GM12872 (cell line): Measurements from ENCODE around the gene NR3C1.

Source experiments
- TF ChIP-seq, protein P1 (sequence below): IDR thresholded peaks from 3 replicates; pipeline ENCODE4 v1.5.1; 2011; ENCODE audit warnings: low read depth, mild to moderate bottlenecking, low read length, moderate library complexity; ENCODE audit not compliant: insufficient read depth

Gene NR3C1

DNA sequence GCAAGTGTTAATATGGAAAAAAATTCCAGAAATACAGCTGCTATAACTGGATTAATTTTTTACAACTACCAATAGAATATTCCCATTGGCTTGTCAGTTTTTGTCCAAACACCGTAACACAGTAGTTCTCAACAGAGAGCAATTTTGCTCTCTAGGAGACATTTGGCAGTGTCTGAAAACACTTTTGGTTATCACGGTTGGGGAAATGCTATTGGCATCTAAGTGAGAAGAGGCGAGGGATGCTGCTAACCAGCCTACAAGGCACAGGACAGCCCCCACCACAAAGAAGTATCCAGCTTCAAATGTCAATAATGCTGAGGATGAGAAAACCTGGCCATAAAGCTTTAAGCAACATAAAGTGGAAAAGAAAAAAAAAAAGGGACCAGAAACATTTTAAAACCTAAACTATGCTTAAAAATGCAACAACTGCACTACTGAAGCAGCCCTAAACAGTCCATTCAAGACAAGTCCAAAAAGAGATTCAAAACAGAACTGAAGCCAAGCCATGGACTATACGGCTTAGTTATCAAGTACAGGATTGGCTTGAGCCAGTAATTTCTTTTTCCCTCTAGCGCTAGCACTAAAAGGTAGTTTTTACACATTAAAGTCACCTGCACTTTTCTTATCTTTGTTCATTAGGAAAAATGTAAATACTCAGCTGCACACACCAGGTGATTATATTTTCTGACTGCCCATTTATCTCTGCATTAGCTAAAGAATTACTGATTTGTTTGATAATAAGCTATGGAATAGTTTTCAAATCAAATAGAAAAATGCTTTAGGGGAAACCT lies 83.9 kb downstream of the NR3C1 start:
- TF ChIP-seq, protein P1, sequence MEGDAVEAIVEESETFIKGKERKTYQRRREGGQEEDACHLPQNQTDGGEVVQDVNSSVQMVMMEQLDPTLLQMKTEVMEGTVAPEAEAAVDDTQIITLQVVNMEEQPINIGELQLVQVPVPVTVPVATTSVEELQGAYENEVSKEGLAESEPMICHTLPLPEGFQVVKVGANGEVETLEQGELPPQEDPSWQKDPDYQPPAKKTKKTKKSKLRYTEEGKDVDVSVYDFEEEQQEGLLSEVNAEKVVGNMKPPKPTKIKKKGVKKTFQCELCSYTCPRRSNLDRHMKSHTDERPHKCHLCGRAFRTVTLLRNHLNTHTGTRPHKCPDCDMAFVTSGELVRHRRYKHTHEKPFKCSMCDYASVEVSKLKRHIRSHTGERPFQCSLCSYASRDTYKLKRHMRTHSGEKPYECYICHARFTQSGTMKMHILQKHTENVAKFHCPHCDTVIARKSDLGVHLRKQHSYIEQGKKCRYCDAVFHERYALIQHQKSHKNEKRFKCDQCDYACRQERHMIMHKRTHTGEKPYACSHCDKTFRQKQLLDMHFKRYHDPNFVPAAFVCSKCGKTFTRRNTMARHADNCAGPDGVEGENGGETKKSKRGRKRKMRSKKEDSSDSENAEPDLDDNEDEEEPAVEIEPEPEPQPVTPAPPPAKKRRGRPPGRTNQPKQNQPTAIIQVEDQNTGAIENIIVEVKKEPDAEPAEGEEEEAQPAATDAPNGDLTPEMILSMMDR: no peak

DNA sequence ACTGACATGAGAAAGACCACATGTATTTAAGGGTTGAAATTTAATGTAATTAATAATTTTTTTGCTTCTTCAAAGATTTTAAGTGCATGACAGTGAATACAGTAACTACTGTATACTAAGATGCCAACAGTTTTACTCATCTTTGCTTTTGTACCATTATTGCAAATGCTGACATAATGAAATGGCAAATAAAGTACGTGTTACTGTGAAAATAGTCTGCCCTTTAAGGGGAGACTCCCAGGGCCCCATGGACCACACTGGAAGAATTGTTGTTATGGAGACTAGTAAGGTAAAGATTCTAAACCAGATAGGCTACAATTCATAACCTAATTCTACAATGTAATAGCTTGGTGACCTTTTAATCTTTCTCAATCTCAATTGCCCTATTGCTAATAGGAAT lies 84.7 kb downstream of the NR3C1 start:
- TF ChIP-seq, protein P1: no peak

DNA sequence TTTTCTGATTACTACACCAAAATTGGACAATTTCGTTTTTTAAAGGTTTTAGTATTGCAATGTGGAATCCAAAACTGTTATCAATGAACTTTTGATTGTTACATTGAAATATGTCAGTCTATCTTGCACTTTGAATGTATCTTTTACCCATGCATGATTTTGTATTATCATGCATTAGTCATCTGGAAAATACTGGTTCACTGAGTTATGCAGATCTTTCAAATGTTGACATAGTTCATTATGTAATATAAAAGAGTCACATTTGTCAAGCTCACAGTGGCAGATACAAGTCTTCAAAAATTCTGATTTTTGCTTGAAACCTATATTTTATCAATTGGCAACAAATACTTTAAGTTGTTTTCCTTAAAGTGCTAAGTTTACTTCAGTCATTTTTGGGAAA lies 85.2 kb downstream of the NR3C1 start:
- TF ChIP-seq, protein P1: no peak

DNA sequence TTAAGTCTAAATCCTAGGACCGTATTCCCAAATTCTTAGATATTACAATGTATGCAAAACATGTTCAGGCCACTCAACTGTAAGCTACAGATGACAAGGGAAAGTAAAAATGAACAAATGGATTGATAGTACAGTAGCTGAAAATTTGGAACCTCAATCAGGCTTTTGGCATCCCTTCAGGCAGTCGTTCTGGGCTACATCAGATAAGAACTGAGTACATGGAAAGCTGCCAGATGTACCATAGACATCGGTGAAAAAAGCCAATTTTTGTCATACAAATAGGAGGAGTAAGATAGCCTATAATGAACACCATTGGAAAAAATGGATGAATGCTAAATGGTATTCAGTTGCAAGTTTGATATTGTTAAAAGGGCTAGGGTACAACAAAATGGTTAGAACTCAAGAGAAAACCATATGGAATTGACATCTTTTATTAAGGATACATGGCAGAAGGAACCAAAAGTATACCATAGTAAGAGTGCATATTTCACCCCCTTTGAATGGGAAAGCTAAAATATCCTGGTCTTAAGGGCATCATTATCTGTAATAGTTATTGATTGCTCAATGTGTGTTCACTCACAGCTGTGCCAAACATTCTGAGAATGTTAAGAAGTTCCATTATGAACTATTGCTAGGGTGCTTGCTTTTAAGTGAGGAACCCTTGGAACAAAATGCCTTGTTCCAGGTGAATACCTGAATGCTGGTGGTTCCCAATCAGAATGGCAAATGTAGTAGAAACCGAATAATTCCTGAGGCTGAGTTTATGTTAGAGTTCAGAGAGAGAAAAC lies 86.4 kb downstream of the NR3C1 start:
- TF ChIP-seq, protein P1: no peak

DNA sequence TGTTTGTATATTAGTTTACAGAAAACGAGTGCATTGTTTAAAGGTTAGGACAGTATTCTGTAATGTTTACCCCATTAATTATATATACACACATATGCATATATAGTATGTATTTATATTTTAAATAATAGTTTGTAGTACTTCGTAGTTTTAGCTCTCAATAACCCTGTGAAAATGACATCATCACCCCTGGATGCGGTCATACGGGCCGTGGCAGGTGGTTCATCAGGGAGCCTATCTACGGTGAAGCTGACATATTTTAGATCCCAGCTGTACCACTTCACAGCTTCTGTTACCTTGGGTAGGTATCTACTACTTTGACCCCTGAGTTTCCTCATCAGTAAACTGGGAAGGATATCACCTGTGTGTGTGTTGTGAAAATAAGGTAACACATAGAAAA lies 87.1 kb downstream of the NR3C1 start:
- TF ChIP-seq, protein P1: no peak

DNA sequence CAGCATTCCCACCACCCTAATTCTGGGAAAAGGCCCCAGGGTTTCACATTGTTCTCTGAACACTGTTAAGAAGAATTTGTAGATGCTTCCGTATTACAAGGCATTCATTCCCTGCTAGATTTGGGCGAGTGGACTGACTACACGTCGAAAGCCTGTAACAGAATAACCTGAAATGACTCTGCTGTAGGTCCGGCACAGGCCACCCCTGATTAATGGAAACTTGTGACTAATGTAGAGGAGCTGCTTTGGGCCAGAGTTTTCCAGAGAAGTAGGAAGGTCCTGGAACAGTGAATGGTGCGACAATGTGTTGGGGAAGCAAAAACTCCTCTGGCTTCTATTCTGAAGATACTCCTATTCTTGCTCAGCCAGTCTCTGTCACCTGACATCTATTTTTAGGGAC lies 87.6 kb downstream of the NR3C1 start:
- TF ChIP-seq, protein P1: no peak

DNA sequence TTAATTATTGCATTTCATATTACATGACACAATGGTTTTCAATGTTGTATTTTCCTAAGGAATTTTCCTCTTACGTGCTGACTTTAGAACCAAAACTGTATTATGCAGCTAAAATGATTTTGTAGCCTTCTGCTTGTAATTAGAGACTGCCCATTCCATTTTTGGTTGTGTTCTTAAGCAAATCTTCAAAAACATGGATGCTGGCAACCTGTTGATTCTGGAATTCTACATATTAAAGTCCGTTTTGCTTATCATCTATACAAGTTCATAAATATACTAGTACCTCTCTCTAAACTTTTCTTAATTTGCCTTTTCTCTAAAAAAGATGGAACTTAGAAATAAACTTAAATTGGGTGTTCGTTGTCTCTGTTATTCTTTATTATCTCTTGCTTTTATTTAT lies 88.3 kb downstream of the NR3C1 start:
- TF ChIP-seq, protein P1: no peak
